ENCODE measurements around the gene LCLAT1.

GRCh38 chr2:30613001-30613400 is 166.0 kb downstream of the LCLAT1 start:
- TF ChIP-seq EZH2phosphoT487 (IDR thresholded peaks at IDR 0.05; ENCODE audit: borderline replicate concordance, low read depth) (no peak), POLR2AphosphoS5 (IDR thresholded peaks at IDR 0.05; ENCODE audit: low read depth, low read length) (no peak), RAD21 (IDR thresholded peaks at IDR 0.05; ENCODE audit: low read length) (no peak), CTCF (IDR thresholded peaks at IDR 0.05) (no peak), ZBTB33 (IDR thresholded peaks at IDR 0.05; ENCODE audit: borderline replicate concordance, low read depth) (no peak), REST (IDR thresholded peaks at IDR 0.05; ENCODE audit: low read depth, low read length) (no peak), MAX (IDR thresholded peaks at IDR 0.05; ENCODE audit: low read depth) (no peak), GABPA (IDR thresholded peaks at IDR 0.05; ENCODE audit: low read depth) (no peak), USF1 (IDR thresholded peaks at IDR 0.05; ENCODE audit: borderline replicate concordance, low read depth) (no peak)
